ENCODE results near the gene FGR.
"Not testable (repeated sequence)": the region's sequence is repeated elsewhere in the genome, so short reads cannot be mapped to it uniquely, and the experiment has no call there.

FGR gene

DNA sequence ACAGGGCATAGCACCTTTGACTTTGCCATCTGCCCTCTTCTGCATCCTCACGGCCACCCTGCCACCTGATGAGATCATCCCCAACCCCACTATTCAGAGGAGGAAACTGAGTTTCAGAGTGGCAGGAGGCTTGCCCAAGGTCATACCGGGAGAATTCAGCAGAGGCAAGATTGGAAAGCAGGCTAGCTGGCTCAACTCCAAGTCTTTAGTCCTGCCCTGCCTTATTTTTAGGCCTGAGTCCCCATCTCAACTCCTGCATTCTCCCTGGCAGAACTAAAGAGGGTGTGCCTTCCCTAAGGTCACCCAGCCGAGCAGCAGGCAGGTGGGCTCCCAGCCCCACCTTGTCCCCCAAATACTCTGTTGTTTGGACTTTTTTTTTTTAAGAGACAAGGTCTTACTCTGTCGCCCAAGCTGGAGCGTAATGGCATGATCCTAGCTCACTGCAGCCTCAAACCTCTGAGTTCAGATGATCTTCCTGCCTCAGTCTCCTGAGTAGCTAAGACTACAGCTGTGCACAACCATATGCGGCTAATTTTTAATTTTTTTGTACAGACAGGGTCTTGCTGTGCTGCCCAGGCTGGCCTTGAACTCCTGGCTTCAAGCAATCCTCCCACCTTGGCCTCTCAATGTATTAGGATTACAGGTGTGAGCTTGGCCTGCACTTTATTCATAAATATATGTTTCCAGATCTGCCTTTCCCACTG lies 13.8 kb upstream of the FGR start:
- peaks cover 24% of the 10 kb centered on the region for H3K4me1 ChIP-seq (ENCODE audit: control insufficient read depth, insufficient read depth, low read length, unreplicated experiment)
- no peaks in the 10 kb centered on the region for H3K27me3 ChIP-seq (ENCODE audit: insufficient read depth, low read length)
- H3K79me2 ChIP-seq (ENCODE audit: control insufficient read depth, insufficient read depth, low read length, unreplicated experiment): no peaks in the 10 kb centered on the region
- no peaks in the 10 kb centered on the region for H3K36me3 ChIP-seq (ENCODE audit: insufficient read depth, low read length)
- H3K27ac ChIP-seq (ENCODE audit: low read depth, low read length): no peak overlapping the region
- H2AFZ ChIP-seq (ENCODE audit: low read length, unreplicated experiment): no peak overlapping the region
- H3K4me3 ChIP-seq (ENCODE audit: low read depth, low read length): no peak overlapping the region

DNA sequence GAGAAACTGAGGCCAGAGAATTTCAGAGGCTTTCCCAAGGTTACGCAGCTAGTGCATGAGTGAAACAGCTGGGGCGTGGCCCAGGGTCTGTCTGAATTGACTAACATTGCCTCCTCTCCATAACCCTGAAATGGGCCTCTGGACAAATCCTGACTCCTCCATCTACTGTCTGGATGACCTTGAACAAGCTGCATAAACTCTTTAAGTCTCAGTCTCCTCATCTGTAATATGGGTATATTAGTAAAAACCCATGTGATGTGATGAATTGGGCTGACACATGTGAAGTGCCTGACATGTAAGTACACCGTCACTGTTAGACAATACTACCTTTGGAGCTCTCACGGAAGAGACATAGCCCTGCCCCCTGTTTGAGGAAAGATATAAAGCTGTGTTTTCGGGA lies 12.3 kb upstream of the FGR start:
- Histone ChIP-seq H3K4me3 (ENCODE audit: low read depth, low read length) (no peak overlapping the region), H3K27me3 (ENCODE audit: insufficient read depth, low read length) (no peaks in the 10 kb centered on the region)

DNA sequence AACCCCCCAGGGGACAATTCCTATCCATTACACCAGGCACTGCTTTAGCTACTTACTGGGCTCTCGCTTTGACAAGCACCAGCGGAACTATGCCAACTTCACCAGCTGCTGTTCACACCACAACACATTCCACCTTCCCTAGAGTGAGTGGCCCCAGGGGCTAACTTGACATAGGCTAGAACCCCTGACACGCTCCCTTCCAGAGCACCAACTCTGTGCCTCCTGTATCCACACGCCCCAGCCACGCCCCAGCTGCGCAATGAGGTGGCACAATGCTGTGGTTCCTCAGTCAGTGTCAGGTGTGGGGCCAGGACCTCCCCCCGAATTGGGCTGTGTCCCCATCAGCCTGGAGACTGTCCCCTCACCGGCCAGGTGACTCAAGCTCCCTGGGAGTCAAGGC lies 11.7 kb upstream of the FGR start:
- Histone ChIP-seq H2AFZ (ENCODE audit: low read length, unreplicated experiment) (no peak overlapping the region), H3K27ac (ENCODE audit: low read depth, low read length) (no peak overlapping the region), H3K79me2 (ENCODE audit: control insufficient read depth, insufficient read depth, low read length, unreplicated experiment) (no peaks in the 10 kb centered on the region)

More for the DNA sequence above, 12.3 kb upstream of the FGR start:
- no peaks in the 10 kb centered on the region for H3K36me3 ChIP-seq (ENCODE audit: insufficient read depth, low read length)
- no peak overlapping the region for H3K27ac ChIP-seq (ENCODE audit: low read depth, low read length)
- H2AFZ ChIP-seq (ENCODE audit: low read length, unreplicated experiment): no peak overlapping the region
- peaks cover 20% of the 10 kb centered on the region for H3K4me1 ChIP-seq (ENCODE audit: control insufficient read depth, insufficient read depth, low read length, unreplicated experiment)
- no peaks in the 10 kb centered on the region for H3K79me2 ChIP-seq (ENCODE audit: control insufficient read depth, insufficient read depth, low read length, unreplicated experiment)

DNA sequence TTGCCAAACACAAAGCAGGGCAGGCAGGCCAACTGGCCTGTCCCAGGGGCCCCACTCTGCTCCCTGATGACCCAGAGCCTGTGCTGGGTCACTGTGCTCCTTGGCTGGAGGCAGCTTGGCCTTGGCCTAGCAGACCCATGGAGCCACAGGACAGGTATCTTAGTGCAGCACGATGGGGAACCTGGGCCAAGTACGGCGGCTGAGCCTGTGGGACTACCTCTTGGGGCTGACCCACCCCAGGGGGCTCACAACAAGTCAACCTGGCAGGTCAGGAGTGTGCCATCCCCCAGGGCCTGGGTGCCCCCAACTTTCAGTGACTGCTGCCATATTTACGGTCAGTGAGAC lies 10.1 kb upstream of the FGR start:
- Histone ChIP-seq H2AFZ (ENCODE audit: low read length, unreplicated experiment) (no peak overlapping the region), H3K4me1 (ENCODE audit: control insufficient read depth, insufficient read depth, low read length, unreplicated experiment) (peaks cover 3% of the 10 kb centered on the region), H3K79me2 (ENCODE audit: control insufficient read depth, insufficient read depth, low read length, unreplicated experiment) (no peaks in the 10 kb centered on the region), H3K4me3 (ENCODE audit: low read depth, low read length) (no peak overlapping the region), H3K36me3 (ENCODE audit: insufficient read depth, low read length) (no peaks in the 10 kb centered on the region), H3K27me3 (ENCODE audit: insufficient read depth, low read length) (no peaks in the 10 kb centered on the region), H3K27ac (ENCODE audit: low read depth, low read length) (no peak overlapping the region)

More for the DNA sequence above, 11.7 kb upstream of the FGR start:
- H3K36me3 ChIP-seq (ENCODE audit: insufficient read depth, low read length): no peaks in the 10 kb centered on the region
- no peak overlapping the region for H3K4me3 ChIP-seq (ENCODE audit: low read depth, low read length)
- H3K27me3 ChIP-seq (ENCODE audit: insufficient read depth, low read length): no peaks in the 10 kb centered on the region
- H3K4me1 ChIP-seq (ENCODE audit: control insufficient read depth, insufficient read depth, low read length, unreplicated experiment): peaks cover 15% of the 10 kb centered on the region

DNA sequence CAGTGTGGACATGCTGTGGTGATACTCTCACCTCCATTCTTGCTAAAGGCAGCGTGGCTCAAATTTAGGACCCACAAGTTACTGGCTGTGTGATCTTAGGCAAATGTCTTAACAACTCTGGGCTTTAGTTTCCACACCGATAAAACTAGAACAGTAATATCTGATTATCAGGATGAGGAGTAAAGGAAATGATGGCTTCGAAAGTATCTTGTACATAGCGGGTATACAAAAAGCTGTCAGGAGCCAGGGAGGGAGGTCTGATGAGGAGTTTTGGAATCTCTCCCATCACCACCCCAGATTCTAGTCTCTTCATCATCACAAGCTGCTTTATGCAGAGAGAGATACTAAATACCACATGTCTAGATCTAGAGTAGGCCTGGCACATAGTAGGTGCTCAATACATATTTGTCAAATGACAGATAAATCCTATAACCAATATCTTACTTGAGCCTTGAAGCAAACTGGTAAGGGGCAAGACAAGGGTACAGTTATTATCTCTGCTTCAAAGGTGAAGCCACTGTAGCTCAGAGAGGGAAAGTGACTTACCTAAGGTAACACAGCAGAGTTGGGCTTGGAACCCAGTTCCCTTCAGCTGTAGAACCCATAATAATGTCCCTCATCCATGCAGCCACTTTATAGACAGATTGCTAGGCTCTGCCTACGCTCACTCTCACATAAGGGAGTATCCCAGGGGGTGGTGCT lies 9.5 kb upstream of the FGR start:
- H3K79me2 ChIP-seq (ENCODE audit: control insufficient read depth, insufficient read depth, low read length, unreplicated experiment): no peaks in the 10 kb centered on the region
- no peaks in the 10 kb centered on the region for H3K4me1 ChIP-seq (ENCODE audit: control insufficient read depth, insufficient read depth, low read length, unreplicated experiment)
- no peak overlapping the region for H3K4me3 ChIP-seq (ENCODE audit: low read depth, low read length)
- no peak overlapping the region for H2AFZ ChIP-seq (ENCODE audit: low read length, unreplicated experiment)
- H3K36me3 ChIP-seq (ENCODE audit: insufficient read depth, low read length): no peaks in the 10 kb centered on the region
- H3K27me3 ChIP-seq (ENCODE audit: insufficient read depth, low read length): no peaks in the 10 kb centered on the region
- H3K27ac ChIP-seq (ENCODE audit: low read depth, low read length): no peak overlapping the region

DNA sequence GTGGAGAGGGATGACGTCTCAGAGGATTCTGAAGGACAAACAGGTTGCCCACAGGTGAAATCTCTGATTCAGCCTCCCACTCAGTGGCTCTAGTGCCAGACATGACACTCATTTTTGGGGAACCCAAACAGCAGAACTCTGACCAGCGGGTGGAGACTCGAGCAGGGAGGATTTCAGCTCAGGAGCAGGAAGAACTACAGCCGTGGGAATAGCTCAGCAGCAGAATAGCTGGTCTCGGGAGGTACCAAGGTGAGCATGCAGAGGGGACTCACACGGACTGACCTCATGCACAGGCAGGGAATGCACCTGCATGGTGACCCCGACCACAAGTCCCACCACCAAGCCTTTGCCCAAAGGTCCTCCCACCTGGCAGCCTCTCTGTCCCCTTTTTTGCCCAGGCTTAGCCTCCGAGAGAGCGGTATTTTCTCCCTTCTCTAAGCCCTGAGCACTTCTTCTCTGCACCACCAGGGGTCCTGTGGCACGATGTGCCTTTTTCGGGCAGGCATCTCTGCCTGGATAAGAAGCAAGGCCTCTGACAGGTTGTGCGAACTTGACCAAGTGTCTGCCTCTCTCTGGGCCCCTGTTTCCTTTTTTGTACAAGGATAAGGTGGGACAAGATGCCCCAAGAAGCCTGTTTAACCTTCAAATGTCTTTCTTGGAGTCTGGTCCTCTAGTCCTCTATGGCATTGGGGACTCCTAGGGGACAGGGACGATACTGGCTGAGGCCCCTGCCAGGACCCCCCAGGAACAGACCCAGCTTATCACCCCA lies 8.8 kb upstream of the FGR start:
- Histone ChIP-seq H3K4me1 (ENCODE audit: control insufficient read depth, insufficient read depth, low read length, unreplicated experiment) (no peaks in the 10 kb centered on the region), H2AFZ (ENCODE audit: low read length, unreplicated experiment) (no peak overlapping the region), H3K36me3 (ENCODE audit: insufficient read depth, low read length) (no peaks in the 10 kb centered on the region), H3K27ac (ENCODE audit: low read depth, low read length) (no peak overlapping the region), H3K4me3 (ENCODE audit: low read depth, low read length) (no peak overlapping the region), H3K27me3 (ENCODE audit: insufficient read depth, low read length) (no peaks in the 10 kb centered on the region), H3K79me2 (ENCODE audit: control insufficient read depth, insufficient read depth, low read length, unreplicated experiment) (no peaks in the 10 kb centered on the region)

DNA sequence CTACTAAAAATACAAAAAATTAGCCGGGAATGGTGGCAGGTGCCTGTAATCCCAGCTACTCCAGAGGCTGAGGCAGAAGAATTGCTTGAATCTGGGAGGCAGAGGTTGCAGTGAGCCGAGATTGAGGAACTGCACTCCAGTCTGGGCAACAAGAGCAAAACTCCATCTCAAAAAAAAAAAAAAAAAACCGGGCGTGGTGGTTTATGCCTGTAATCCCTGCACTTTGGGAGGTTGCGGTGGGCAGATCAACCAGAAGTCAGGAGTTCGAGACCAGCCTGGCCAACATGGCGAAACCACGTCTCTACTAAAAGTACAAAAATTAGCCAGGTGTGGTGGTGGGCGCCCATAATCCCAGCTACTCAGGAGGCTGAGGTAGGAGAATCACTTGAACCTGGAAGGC lies 5.5 kb upstream of the FGR start:
- not testable (repeated sequence) for H3K36me3 ChIP-seq (ENCODE audit: insufficient read depth, low read length); H3K4me1 ChIP-seq (ENCODE audit: control insufficient read depth, insufficient read depth, low read length, unreplicated experiment); H3K79me2 ChIP-seq (ENCODE audit: control insufficient read depth, insufficient read depth, low read length, unreplicated experiment); H3K27ac ChIP-seq (ENCODE audit: low read depth, low read length); H2AFZ ChIP-seq (ENCODE audit: low read length, unreplicated experiment); H3K4me3 ChIP-seq (ENCODE audit: low read depth, low read length); H3K27me3 ChIP-seq (ENCODE audit: insufficient read depth, low read length)

DNA sequence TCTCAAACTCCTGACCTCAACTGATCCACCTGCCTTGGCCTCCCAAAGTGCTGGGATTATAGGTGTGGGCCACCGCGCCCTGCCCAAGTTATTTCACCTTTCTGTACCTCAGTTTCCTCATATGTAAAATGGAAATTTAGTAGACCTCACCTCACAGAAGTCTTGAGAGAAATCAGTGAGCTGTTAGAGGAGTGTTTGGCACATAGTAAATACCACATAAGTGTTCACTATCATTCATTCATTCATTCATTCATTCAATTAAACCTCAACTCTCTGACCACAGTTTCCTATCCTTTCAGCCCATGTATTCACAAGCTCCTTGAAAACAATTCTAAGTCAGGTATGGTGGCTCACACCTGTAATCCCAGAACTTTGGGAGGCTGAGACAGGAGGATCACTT lies 3.8 kb upstream of the FGR start:
- H3K27ac ChIP-seq (ENCODE audit: low read depth, low read length): no peak overlapping the region
- H3K79me2 ChIP-seq (ENCODE audit: control insufficient read depth, insufficient read depth, low read length, unreplicated experiment): no peaks in the 10 kb centered on the region
- no peak overlapping the region for H3K4me3 ChIP-seq (ENCODE audit: low read depth, low read length)
- H2AFZ ChIP-seq (ENCODE audit: low read length, unreplicated experiment): no peak overlapping the region
- H3K4me1 ChIP-seq (ENCODE audit: control insufficient read depth, insufficient read depth, low read length, unreplicated experiment): no peaks in the 10 kb centered on the region
- H3K36me3 ChIP-seq (ENCODE audit: insufficient read depth, low read length): no peaks in the 10 kb centered on the region
- H3K27me3 ChIP-seq (ENCODE audit: insufficient read depth, low read length): peaks cover 11% of the 10 kb centered on the region; the same call in 1 of the 2 replicates

DNA sequence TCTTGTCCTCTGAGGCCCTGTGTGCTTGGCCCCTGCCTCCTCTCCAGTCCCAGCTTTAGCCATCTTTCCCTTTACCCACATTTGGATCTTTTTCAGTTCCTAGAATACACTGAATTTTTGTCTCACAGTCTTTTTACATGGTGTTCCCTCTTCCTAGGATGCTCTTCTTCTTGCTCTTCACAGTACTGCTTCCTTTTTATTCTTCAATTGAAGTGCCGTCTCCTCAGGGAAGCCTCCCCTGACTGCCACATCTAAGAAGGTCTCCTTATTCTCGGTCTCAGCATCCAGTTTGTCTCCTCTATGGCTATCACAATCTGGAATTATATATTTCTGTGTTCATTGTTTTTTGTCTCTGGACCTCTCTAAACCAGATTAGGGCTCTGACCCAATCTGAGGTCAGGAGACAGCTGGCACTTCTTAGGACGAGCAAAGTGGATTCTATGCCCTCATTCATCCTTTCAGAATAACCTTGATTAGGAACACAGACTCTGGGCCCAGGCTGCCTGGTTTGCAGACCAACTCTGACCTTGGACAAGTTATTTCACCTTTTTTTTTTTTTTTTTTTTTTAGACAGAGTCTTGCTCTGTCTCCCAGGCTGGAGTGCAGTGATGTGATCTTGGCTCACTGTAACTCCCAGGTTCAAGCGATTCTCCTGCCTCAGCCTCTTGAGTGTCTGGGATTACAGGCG lies 3.2 kb upstream of the FGR start:
- Histone ChIP-seq H3K27me3 (ENCODE audit: insufficient read depth, low read length) (peaks cover 17% of the 10 kb centered on the region; the same call in 1 of the 2 replicates), H3K4me3 (ENCODE audit: low read depth, low read length) (no peak overlapping the region), H3K4me1 (ENCODE audit: control insufficient read depth, insufficient read depth, low read length, unreplicated experiment) (no peaks in the 10 kb centered on the region), H3K27ac (ENCODE audit: low read depth, low read length) (no peak overlapping the region), H3K79me2 (ENCODE audit: control insufficient read depth, insufficient read depth, low read length, unreplicated experiment) (no peaks in the 10 kb centered on the region), H2AFZ (ENCODE audit: low read length, unreplicated experiment) (no peak overlapping the region), H3K36me3 (ENCODE audit: insufficient read depth, low read length) (no peaks in the 10 kb centered on the region)

DNA sequence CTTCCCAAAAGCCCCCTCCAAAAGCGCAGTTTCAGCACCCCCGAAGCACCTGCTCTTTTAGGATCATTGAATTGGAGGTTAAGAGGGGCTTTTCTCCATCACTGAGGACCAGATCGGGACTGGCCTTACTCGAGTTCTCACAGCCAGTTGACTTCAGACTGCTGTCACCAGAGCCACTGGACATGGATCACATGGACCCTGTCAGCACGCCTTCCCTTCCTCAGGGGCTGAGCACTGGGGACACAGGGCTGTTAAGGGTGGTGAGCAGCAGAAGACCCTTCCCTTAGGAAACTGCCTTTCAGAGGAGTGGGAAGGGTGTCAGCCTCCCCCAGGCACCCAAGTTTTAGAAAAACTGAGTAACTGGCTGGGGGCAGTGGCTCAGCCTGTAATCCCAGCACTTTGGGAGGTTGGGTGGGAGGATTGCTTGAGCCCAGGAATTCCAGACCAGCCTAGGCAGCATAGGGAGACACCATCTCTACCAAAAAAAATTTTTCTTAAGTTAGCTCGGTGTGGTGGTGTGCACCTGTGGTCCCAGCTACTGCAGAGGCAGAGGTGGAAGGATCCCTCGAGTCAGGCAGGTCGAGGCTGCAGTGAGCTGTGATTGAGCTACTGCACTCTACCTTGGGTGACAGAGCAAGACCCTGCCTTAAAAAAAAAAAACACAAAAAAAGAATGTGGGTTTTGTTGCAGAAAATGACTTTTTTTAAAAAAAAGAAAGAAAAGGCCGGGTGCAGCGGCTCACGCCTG lies 584 bp upstream of the FGR start:
- H3K36me3 ChIP-seq (ENCODE audit: insufficient read depth, low read length): no peaks in the 10 kb centered on the region
- peaks cover 18% of the 10 kb centered on the region; the same call in 1 of the 2 replicates for H3K27me3 ChIP-seq (ENCODE audit: insufficient read depth, low read length)
- no peak overlapping the region for H3K4me3 ChIP-seq (ENCODE audit: low read depth, low read length)
- no peak overlapping the region for H3K27ac ChIP-seq (ENCODE audit: low read depth, low read length)
- H3K4me1 ChIP-seq (ENCODE audit: control insufficient read depth, insufficient read depth, low read length, unreplicated experiment): peaks cover 11% of the 10 kb centered on the region
- H2AFZ ChIP-seq (ENCODE audit: low read length, unreplicated experiment): no peak overlapping the region
- no peaks in the 10 kb centered on the region for H3K79me2 ChIP-seq (ENCODE audit: control insufficient read depth, insufficient read depth, low read length, unreplicated experiment)
